ENCODE measurements around the gene POLD4. TPM values are rescaled to one million over a fixed set of nuclear protein-coding genes. Genes with fewer than 3 reads are reported as not detected.

The POLD4 gene
- total RNA-seq, 6 donors from 2014 or later, result 55.5 to 173 (median 106) TPM

GRCh38 chr11:67372993-67373647, 19.8 kb upstream of the POLD4 start, which contains the start of gene CLCF1:
TSS of gene CLCF1 (minus strand) at chr11:67373598. CDS start at chr11:67373539, 59 bp downstream.
- TF ChIP-seq POLR2AphosphoS5 (IDR thresholded peaks at IDR 0.05) (peak in 1 of 2 donors; percentile 35), EP300 (IDR thresholded peaks at IDR 0.05) (no peak), CTCF (IDR thresholded peaks at IDR 0.05) (no peak), POLR2A (IDR thresholded peaks at IDR 0.05) (peak in 2 of 4 donors; percentile 33 to 45)
- Histone ChIP-seq H3K27ac (peak within 1 kb of the TSS; percentile 88 to 99 (median 96)), H3K27me3 (no peaks in the 10 kb centered on the region), H3K36me3 (no peaks in the 10 kb centered on the region), H3K4me3 (peak within 1 kb of the TSS; percentile 71 to 86 (median 80)), H3K4me1 (peaks cover 39 to 67% (median 45%) of the 10 kb centered on the region in 4 donors), H3K9me3 (no peaks in the 10 kb centered on the region)
- ATAC-seq (ENCODE audit: low FRiP score in 2 of 2) (peak; percentile 16 to 71), DNase-seq (peak; percentile 72 to 93)
- 1 to 2% methylated on average over 13 to 25 of the region's 76 CpGs for WGBS, 2 donors

DNA sequence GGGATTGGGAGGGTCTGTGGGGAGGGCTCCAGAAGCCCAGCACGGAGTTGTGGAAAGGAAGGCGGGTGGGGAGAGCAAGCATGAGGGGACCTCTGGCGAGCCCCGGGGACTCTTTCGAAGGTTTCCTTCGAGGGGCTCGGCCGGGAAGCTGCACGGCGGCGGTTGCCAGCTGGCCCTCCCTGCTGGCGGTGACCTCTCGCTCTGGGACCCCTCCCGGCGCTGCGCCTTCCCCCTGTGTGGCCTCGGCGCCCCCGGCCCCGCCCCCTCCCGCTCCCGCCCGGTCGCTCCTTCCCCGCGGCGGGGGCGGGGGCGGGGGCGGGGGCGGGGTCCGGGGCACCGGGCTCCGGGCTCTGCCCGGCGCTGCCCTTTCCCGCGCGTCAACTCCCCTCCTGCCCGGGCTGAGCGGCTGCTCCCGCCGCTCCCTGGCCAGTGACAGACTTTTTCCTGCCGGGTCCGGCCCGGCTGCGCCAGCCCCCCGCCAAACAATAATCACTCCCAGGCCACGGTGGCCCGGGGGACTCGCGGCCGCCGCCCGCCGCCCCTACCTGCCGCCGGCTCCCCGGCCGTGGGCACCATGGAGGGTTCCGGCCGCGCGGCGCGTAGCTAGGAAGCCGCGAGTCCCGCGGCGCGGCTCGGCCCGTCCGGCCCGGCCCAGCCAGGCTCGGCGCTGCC, 19.1 kb upstream of the POLD4 start:
- ATAC-seq (ENCODE audit: low FRiP score in 2 of 2) (peak in 1 of 2 donors; percentile 15), DNase-seq (peak; percentile 59 to 90)
- TF ChIP-seq EP300 (IDR thresholded peaks at IDR 0.05), result no peak
- TF ChIP-seq CTCF (IDR thresholded peaks at IDR 0.05), result no peak
- no peak for TF ChIP-seq POLR2AphosphoS5 (IDR thresholded peaks at IDR 0.05)
- peak in 3 of 4 donors; percentile 29 to 41 (median 36) for TF ChIP-seq POLR2A (IDR thresholded peaks at IDR 0.05)
- 0% methylated on average over 2 to 25 of the region's 78 CpGs for WGBS, 2 donors
- no peaks in the 10 kb centered on the region for H3K9me3 ChIP-seq
- H3K36me3 ChIP-seq, result no peaks in the 10 kb centered on the region
- no peaks in the 10 kb centered on the region for H3K27me3 ChIP-seq
- H3K4me3 ChIP-seq, result peak overlapping the region; percentile 71 to 86 (median 80)
- peaks cover 45 to 74% (median 51%) of the 10 kb centered on the region in 4 donors for H3K4me1 ChIP-seq
- H3K27ac ChIP-seq, result peak overlapping the region; percentile 88 to 99 (median 96)

DNA sequence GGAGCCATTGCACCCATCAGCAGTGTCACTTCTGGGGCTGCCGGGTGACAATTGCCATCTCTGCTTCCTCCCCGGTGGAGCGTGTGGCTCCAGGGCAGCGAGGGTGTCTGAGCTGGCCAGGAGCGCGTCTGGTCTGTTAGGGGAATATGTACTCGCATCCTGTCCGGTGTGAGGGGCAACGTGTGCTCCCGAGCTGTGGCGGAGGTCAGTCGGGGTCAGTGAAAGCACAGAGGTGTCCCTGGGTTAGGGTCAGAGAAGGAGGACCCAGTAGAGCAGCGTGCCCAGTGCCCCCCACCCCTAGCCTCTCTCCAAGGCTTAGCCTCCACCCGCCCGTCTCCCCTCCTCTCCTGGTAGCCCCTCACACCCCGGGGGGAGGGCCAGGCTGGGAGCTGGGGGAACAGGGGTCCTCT, 18.6 kb upstream of the POLD4 start:
- ATAC-seq (ENCODE audit: low FRiP score in 2 of 2), result no peak
- H3K27ac ChIP-seq, result peak overlapping the region; percentile 88 to 99 (median 96)
- TF ChIP-seq EP300 (IDR thresholded peaks at IDR 0.05) (no peak), POLR2AphosphoS5 (IDR thresholded peaks at IDR 0.05) (no peak), POLR2A (IDR thresholded peaks at IDR 0.05) (no peak), CTCF (IDR thresholded peaks at IDR 0.05) (no peak)
- peaks cover 50 to 79% (median 57%) of the 10 kb centered on the region in 4 donors for H3K4me1 ChIP-seq
- H3K27me3 ChIP-seq, result no peaks in the 10 kb centered on the region
- DNase-seq, result peak in 1 of 2 donors; percentile 53
- H3K4me3 ChIP-seq, result peak overlapping the region; percentile 71 to 86 (median 80)
- no peaks in the 10 kb centered on the region for H3K9me3 ChIP-seq
- WGBS, 2 donors, result 9 to 10% methylated on average over 13 to 16 of the region's 16 CpGs
- no peaks in the 10 kb centered on the region for H3K36me3 ChIP-seq

GRCh38 chr11:67371189-67371910, 18.0 kb upstream of the POLD4 start:
- H3K4me1 ChIP-seq, result peaks cover 56 to 85% (median 62%) of the 10 kb centered on the region in 4 donors
- H3K4me3 ChIP-seq, result peak overlapping the region in 2 of 4 donors; percentile 77 to 86
- peak; percentile 15 to 35 for ATAC-seq (ENCODE audit: low FRiP score in 2 of 2)
- 24 to 45% methylated on average over 8 of the region's 8 CpGs for WGBS, 2 donors
- H3K27me3 ChIP-seq, result no peaks in the 10 kb centered on the region
- no peaks in the 10 kb centered on the region for H3K36me3 ChIP-seq
- peak overlapping the region; percentile 69 to 98 (median 90) for H3K27ac ChIP-seq
- no peak for TF ChIP-seq POLR2AphosphoS5 (IDR thresholded peaks at IDR 0.05)
- TF ChIP-seq POLR2A (IDR thresholded peaks at IDR 0.05), result no peak
- TF ChIP-seq CTCF (IDR thresholded peaks at IDR 0.05), result peak; percentile 33 to 74 (median 56)
- no peak for TF ChIP-seq EP300 (IDR thresholded peaks at IDR 0.05)
- no peaks in the 10 kb centered on the region for H3K9me3 ChIP-seq
- peak in 1 of 2 donors; percentile 54 for DNase-seq

All from upper lobe of left lung (tissue), 6 donors.